HCT116 (cell line): ENCODE data around the gene MDH2. TPM values are rescaled to one million over a fixed set of nuclear protein-coding genes. Genes with fewer than 3 reads are reported as not detected.

Experiments used
- ATAC-seq: fragments of 200-7000 bp; cut with Tn5 transposase; 2 replicates; pipeline ENCODE4 v1.9.1; 2020; ENCODE audit warnings: mild to moderate bottlenecking, moderate library complexity
- Bru-seq: library from RNA; stranded (reverse); fragments of 400-500 nt; gene quantifications from one replicate; lab custom pipeline; 2021; lab: Mats Ljungman, UMichigan
- BruChase-seq, 2 experiments: library from RNA; stranded (reverse); fragments of 400-500 nt; gene quantifications; one replicate each; lab custom pipeline; 2021; lab: Mats Ljungman, UMichigan
- BruUV-seq: library from RNA; stranded (reverse); fragments of 400-500 nt; replicated peaks from 2 replicates; lab custom pipeline; 2021; lab: Mats Ljungman, UMichigan
- CTCF ChIA-PET: fragments of 300-600 bp; sonication (Branson Sonifier 250); formaldehyde crosslinking; loops from one replicate; lab custom pipeline; 2021; ENCODE audit warnings: antibody characterized with exemption; lab: Charles Lee
- POLR2A ChIA-PET: fragments of 300-600, 350-600 bp; sonication (Branson Sonifier 250); formaldehyde crosslinking; loops from one replicate; lab custom pipeline; 2021; ENCODE audit warnings: antibody characterized with exemption; lab: Charles Lee
- RAD21 ChIA-PET, 2 experiments: fragments of 300-600 bp; sonication (Branson Sonifier 250); formaldehyde crosslinking; loops; one replicate each; lab custom pipeline; 2023; ENCODE audit warnings: low total read pairs in 2 of 2; ENCODE audit not compliant: uncharacterized antibody in 2 of 2, unreplicated experiment in 2 of 2, low non-redundant PET in 1 of 2; lab: Charles Lee
- DNase-seq: peaks from one replicate; pipeline ENCODE4 v3.0.0-alpha.2; 2010; ENCODE audit warnings: low read depth, low spot score
- H2AFZ ChIP-seq: fragments of 200-600 bp; shearing (Covaris generic), sonication (generic); 2 replicates; pipeline ENCODE4 v1.6.1; 2017; ENCODE audit warnings: low read depth, mixed run types, mixed read lengths, antibody characterized with exemption, low read length; ENCODE audit not compliant: poor library complexity, severe bottlenecking
- H3K27ac ChIP-seq: 2 replicates; pipeline ENCODE4 v1.5.1; 2012; ENCODE audit warnings: low read depth, low read length
- H3K27me3 ChIP-seq: fragments of 200-600 bp; sonication (generic); 2 replicates; pipeline ENCODE4 v1.6.1; 2016; ENCODE audit warnings: mixed run types, low read length, mixed read lengths; ENCODE audit not compliant: insufficient read depth
- H3K36me3 ChIP-seq, 2 experiments: fragments of 200-500 bp in 1 of 2; fragments of 200-600 bp in 1 of 2; sonication (Bioruptor generic) in 1 of 2; sonication (generic) in 1 of 2; 2 replicates each; pipeline versions ENCODE4 v1.5.1 to v1.6.1; 2014 to 2016; ENCODE audit warnings: low read length in 2 of 2, inconsistent platforms in 1 of 2, mixed read lengths in 1 of 2, mixed run types in 1 of 2; ENCODE audit not compliant: insufficient read depth in 2 of 2, control insufficient read depth in 1 of 2
- H3K4me1 ChIP-seq, 2 experiments: fragments of 200-600 bp in 1 of 2; sonication (generic) in 1 of 2; 2 replicates each; pipeline versions ENCODE4 v1.5.1 to v1.6.1; 2012 to 2017; ENCODE audit warnings: low read length in 2 of 2, inconsistent platforms in 1 of 2, mild to moderate bottlenecking in 1 of 2, mixed read lengths in 1 of 2, mixed run types in 1 of 2, moderate library complexity in 1 of 2; ENCODE audit not compliant: insufficient read depth in 2 of 2, control insufficient read depth in 1 of 2
- H3K4me2 ChIP-seq: fragments of 200-600 bp; sonication (generic); 2 replicates; pipeline ENCODE4 v1.6.1; 2017; ENCODE audit warnings: mixed run types, low read length, mixed read lengths
- H3K4me3 ChIP-seq, 2 experiments: fragments of 200-600 bp in 1 of 2; sonication (generic) in 1 of 2; replicated peaks in 1 of 2; 2 replicates each; pipeline ENCODE4 v1.5.1; 2011 to 2016; ENCODE audit warnings: low read length in 2 of 2, control low read depth in 1 of 2, low read depth in 1 of 2, mild to moderate bottlenecking in 1 of 2, mixed read lengths in 1 of 2, mixed run types in 1 of 2
- H3K79me2 ChIP-seq: fragments of 200-600 bp; sonication (generic); 2 replicates; pipeline ENCODE4 v1.6.1; 2017; ENCODE audit warnings: mild to moderate bottlenecking, mixed run types, low read length, moderate library complexity, mixed read lengths; ENCODE audit not compliant: insufficient read depth
- H3K9ac ChIP-seq: fragments of 200-600 bp; sonication (generic); 2 replicates; pipeline ENCODE4 v1.6.1; 2016; ENCODE audit warnings: low read length, mixed read lengths
- H3K9me2 ChIP-seq: fragments of 200-600 bp; sonication (generic), shearing (Covaris generic); 2 replicates; pipeline ENCODE4 v1.6.1; 2017; ENCODE audit warnings: mixed run types, mild to moderate bottlenecking, moderate library complexity; ENCODE audit not compliant: insufficient read depth
- H3K9me3 ChIP-seq, 2 experiments: fragments of 200-500 bp in 1 of 2; fragments of 200-600 bp in 1 of 2; sonication (Bioruptor generic) in 1 of 2; sonication (generic) in 1 of 2; 2 replicates each; pipeline ENCODE4 v1.6.1; 2014 to 2017; ENCODE audit warnings: low read length in 2 of 2, mixed read lengths in 2 of 2, inconsistent platforms in 1 of 2, low read depth in 1 of 2, mild to moderate bottlenecking in 1 of 2, mixed run types in 1 of 2, moderate library complexity in 1 of 2; ENCODE audit not compliant: control insufficient read depth in 1 of 2, insufficient read depth in 1 of 2
- H4K20me1 ChIP-seq: fragments of 200-600 bp; sonication (generic), shearing (Covaris generic); 2 replicates; pipeline ENCODE4 v1.6.1; 2017; ENCODE audit warnings: mixed run types, mild to moderate bottlenecking, moderate library complexity; ENCODE audit not compliant: insufficient read depth
- CBX3 ChIP-seq: IDR thresholded peaks from 2 replicates; pipeline ENCODE4 v1.6.1; 2012; ENCODE audit warnings: low read depth
- CEBPB ChIP-seq: IDR thresholded peaks from 2 replicates; pipeline ENCODE4 v1.6.1; 2012; ENCODE audit warnings: low read depth
- EGR1 ChIP-seq: IDR thresholded peaks from 2 replicates; pipeline ENCODE4 v1.6.1; 2012; ENCODE audit warnings: low read depth
- ELF1 ChIP-seq: IDR thresholded peaks from 2 replicates; pipeline ENCODE4 v1.6.1; 2012; ENCODE audit warnings: low read depth, borderline replicate concordance
- EZH2 ChIP-seq: fragments of 200-600 bp; sonication (generic); IDR thresholded peaks from 2 replicates; pipeline ENCODE4 v1.6.1; 2017; ENCODE audit warnings: antibody characterized with exemption, mixed run types
- POLR2A ChIP-seq: IDR thresholded peaks from 2 replicates; pipeline ENCODE4 v1.7.0; 2011; ENCODE audit warnings: borderline replicate concordance; ENCODE audit not compliant: insufficient read depth, insufficient read length; ENCODE audit errors: extremely low read depth
- POLR2AphosphoS5 ChIP-seq: IDR thresholded peaks from 2 replicates; pipeline ENCODE4 v1.6.1; 2011; ENCODE audit warnings: mild to moderate bottlenecking, low read depth, low read length, moderate library complexity
- RAD21 ChIP-seq: IDR thresholded peaks from 2 replicates; pipeline ENCODE4 v1.6.1; 2012; ENCODE audit warnings: low read depth, mild to moderate bottlenecking
- SIN3A ChIP-seq: IDR thresholded peaks from 2 replicates; pipeline ENCODE4 v1.6.1; 2012; ENCODE audit warnings: low read depth
- SP1 ChIP-seq: IDR thresholded peaks from 2 replicates; pipeline ENCODE4 v1.6.1; 2012; ENCODE audit warnings: low read depth
- YY1 ChIP-seq: IDR thresholded peaks from 2 replicates; pipeline ENCODE4 v1.6.1; 2011; ENCODE audit warnings: low read length, low read depth, moderate library complexity, mild to moderate bottlenecking; ENCODE audit not compliant: insufficient replicate concordance; ENCODE audit errors: extremely low read depth
- ZFX ChIP-seq: fragments of 450-650 bp; IDR thresholded peaks from 2 replicates; pipeline ENCODE4 v1.6.1; 2017
- intact Hi-C: fragments of 100-400 bp; cut with micrococcal nuclease; formaldehyde crosslinking; loops from 2 replicates; pipeline ENCODE4 v1.10.0; 2022
- long read RNA-seq: library from polyadenylated mRNA; unstranded; transcript quantifications from one replicate; pipeline ENCODE4 v2.0.0, GENCODE V29; 2021; ENCODE audit not compliant: unreplicated experiment
- polyA plus RNA-seq: library from polyadenylated mRNA; unstranded; fragments of >200 nt; gene quantifications from 2 replicates; pipeline ENCODE4 v1.2.1, GENCODE V29; 2012; ENCODE audit warnings: missing spikeins
- total RNA-seq: library from RNA; stranded (reverse); gene quantifications from one replicate; pipeline ENCODE4 v1.2.1, GENCODE V29; 2021; ENCODE audit not compliant: unreplicated experiment
- TF ChIP-seq, protein P1 (sequence below): IDR thresholded peaks from 2 replicates; pipeline ENCODE4 v1.6.1; 2011; ENCODE audit warnings: mild to moderate bottlenecking, low read length, moderate library complexity; ENCODE audit not compliant: insufficient replicate concordance; ENCODE audit errors: extremely low read depth
- TF ChIP-seq, protein P2 (sequence below): IDR thresholded peaks from 2 replicates; pipeline ENCODE4 v1.6.1; 2012

MDH2 gene
- total RNA-seq (357 TPM), Bru-seq, nascent RNA (percentile 88 among the genes with signal in this experiment), BruChase-seq, experiment 1, labeled RNA remaining after a 6-hour chase (percentile 92 among the genes with signal in this experiment), BruChase-seq, experiment 2, labeled RNA remaining after a 2-hour chase (percentile 84 among the genes with signal in this experiment)
- 302 and 322 TPM in 2 replicates for polyA plus RNA-seq
- long read RNA-seq, transcript MDH2-201 (9 exons, 2,209 nt) = major isoform, 370 of 551 reads
- long read RNA-seq, transcript MDH2-204 (8 exons, 2,020 nt) = minor isoform, 5 of 551 reads
- long read RNA-seq, partial matches to known transcripts = 42 of 551 reads
- long read RNA-seq, other reads (novel, unspliced or antisense) = 131 of 551 reads

GRCh38 chr7:76047811-76048667 is at the start of gene MDH2, which contains the start of gene STYXL1:
Gene MDH2, plus strand, starts transcription at chr7:76048106. Its CDS starts 55 bp downstream, at chr7:76048161.
Gene STYXL1, minus strand, starts transcription at chr7:76048000. Its CDS starts 17,477 bp downstream, at chr7:76030523.
- BruUV-seq = no TSS peak
- H4K20me1 ChIP-seq = no peaks in the 10 kb centered on the region
- no peaks in the 10 kb centered on the region for H3K9me2 ChIP-seq
- H3K9ac ChIP-seq = peak within 1 kb of the TSS; percentile 100
- TF ChIP-seq ELF1 (peak; percentile 97), ZFX (peak; percentile 94), SP1 (no peak; the same call in 1 of the 2 replicates), CBX3 (0 out of 2 replicates have a peak, but pooled peaks have one; percentile 28), POLR2AphosphoS5 (peak; percentile 99), YY1 (peak; percentile 68), EGR1 (peak; percentile 19; the same call in 1 of the 2 replicates), POLR2A (peak; percentile 75), RAD21 (no peak), EZH2 (no peak), SIN3A (peak; percentile 86), CEBPB (no peak)
- TF ChIP-seq, protein P1, sequence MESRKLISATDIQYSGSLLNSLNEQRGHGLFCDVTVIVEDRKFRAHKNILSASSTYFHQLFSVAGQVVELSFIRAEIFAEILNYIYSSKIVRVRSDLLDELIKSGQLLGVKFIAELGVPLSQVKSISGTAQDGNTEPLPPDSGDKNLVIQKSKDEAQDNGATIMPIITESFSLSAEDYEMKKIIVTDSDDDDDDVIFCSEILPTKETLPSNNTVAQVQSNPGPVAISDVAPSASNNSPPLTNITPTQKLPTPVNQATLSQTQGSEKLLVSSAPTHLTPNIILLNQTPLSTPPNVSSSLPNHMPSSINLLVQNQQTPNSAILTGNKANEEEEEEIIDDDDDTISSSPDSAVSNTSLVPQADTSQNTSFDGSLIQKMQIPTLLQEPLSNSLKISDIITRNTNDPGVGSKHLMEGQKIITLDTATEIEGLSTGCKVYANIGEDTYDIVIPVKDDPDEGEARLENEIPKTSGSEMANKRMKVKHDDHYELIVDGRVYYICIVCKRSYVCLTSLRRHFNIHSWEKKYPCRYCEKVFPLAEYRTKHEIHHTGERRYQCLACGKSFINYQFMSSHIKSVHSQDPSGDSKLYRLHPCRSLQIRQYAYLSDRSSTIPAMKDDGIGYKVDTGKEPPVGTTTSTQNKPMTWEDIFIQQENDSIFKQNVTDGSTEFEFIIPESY = peak; percentile 100
- TF ChIP-seq, protein P2, sequence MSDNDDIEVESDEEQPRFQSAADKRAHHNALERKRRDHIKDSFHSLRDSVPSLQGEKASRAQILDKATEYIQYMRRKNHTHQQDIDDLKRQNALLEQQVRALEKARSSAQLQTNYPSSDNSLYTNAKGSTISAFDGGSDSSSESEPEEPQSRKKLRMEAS = peak; percentile 96
- peak within 1 kb of the TSS; percentile 88 to 98 for H3K4me3 ChIP-seq
- peaks cover 1 to 16% of the 10 kb centered on the region in 2 experiments; a peak in 1 of 4 replicates for H3K36me3 ChIP-seq
- CTCF ChIA-PET = interaction anchor here (0.8 to 1.1 kb wide), 3 partner anchors 79 to 266 kb away, joined by 3 to 5 read pairs (median 3); no protein-coding TSS in a partner anchor
- H3K4me2 ChIP-seq = peak within 1 kb of the TSS; percentile 78
- H3K27ac ChIP-seq = peak within 1 kb of the TSS; percentile 82
- intact Hi-C loops = loop anchor here (5.0 kb wide), 1 partner anchor 84 kb away; no protein-coding TSS in a partner anchor
- POLR2A ChIA-PET = interaction anchor here (0.7 to 1.1 kb wide), 5 partner anchors 11 to 118 kb away, joined by 3 to 4 read pairs (median 3); no protein-coding TSS in a partner anchor
- H2AFZ ChIP-seq = no peak within 1 kb of the TSS
- peak; percentile 95 for ATAC-seq
- peak; percentile 91 for DNase-seq
- H3K27me3 ChIP-seq = no peaks in the 10 kb centered on the region
- peaks cover 5 to 21% of the 10 kb centered on the region in 2 experiments for H3K4me1 ChIP-seq
- RAD21 ChIA-PET = no interaction called here
- peaks cover 86% of the 10 kb centered on the region for H3K79me2 ChIP-seq
- H3K9me3 ChIP-seq = no peaks in the 10 kb centered on the region
